Activated CD8-positive, alpha-beta memory T cell treated with anti-CD3 and anti-CD28 coated beads for 36 hours (primary cell): Measurements from ENCODE around the gene POFUT2. TPM values are rescaled to one million over a fixed set of nuclear protein-coding genes. Genes with fewer than 3 reads are reported as not detected.

ENCODE experiments used
- CTCF ChIA-PET: fragments of 350-600 bp; sonication (Branson Sonifier 250); formaldehyde crosslinking; loops from one replicate; lab custom pipeline; 2021; ENCODE audit warnings: antibody characterized with exemption; lab: Charles Lee
- POLR2A ChIA-PET: fragments of 350-600 bp; sonication (Branson Sonifier 250); formaldehyde crosslinking; loops from one replicate; lab custom pipeline; 2021; ENCODE audit warnings: antibody characterized with exemption; lab: Charles Lee
- total RNA-seq, 2 experiments: library from RNA; stranded (reverse); gene quantifications; one replicate each; pipeline ENCODE4 v1.2.3, GENCODE V29; 2021

Gene POFUT2
- total RNA-seq, 2 experiments from 2014 or later: 13.2 to 13.4 TPM

- ChIA-PET CTCF (interaction anchor here (2.5 kb wide), 1 partner anchor 149 kb away, joined by 20 read pairs; no protein-coding TSS in a partner anchor), POLR2A (no interaction called here)
Observed at GRCh38 chr21:45290948-45291612, 3.4 kb upstream of the POFUT2 start.

- ChIA-PET POLR2A (no interaction called here), CTCF (interaction anchor here (0.6 to 1.2 kb wide), 4 partner anchors 19 to 453 kb away, joined by 3 to 5 read pairs (median 4); no protein-coding TSS in a partner anchor)
Observed at GRCh38 chr21:45289655-45290515, 2.2 kb upstream of the POFUT2 start.

DNA sequence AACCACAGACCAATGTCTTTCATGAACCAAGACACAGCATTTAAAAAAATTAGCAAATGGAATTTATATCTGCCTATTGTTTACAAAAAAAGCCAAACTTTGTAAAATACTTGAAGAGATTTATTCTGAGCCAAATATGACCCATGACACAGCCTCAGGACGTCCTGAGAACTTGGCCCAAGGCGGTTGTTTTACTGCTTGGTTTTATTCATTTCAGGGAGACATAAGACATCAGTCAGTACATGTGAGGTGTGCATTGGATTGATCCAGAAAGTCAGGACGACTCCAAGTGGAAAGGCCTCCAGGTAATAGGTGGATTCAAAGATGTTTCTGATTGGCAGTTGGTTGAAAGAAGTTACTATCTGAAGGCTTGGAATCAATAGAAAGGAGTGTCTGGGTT, 1.4 kb upstream of the POFUT2 start:
- POLR2A ChIA-PET: interaction anchor here (0.7 kb wide), 1 partner anchor 356 kb away, joined by 3 read pairs; no protein-coding TSS in a partner anchor
- CTCF ChIA-PET: interaction anchor here (1.2 to 1.9 kb wide), 3 partner anchors 20 to 151 kb away, joined by 3 to 6 read pairs (median 4); no protein-coding TSS in a partner anchor

GRCh38 chr21:45288441-45288841, 746 bp upstream of the POFUT2 start:
- CTCF ChIA-PET: interaction anchor here (1.0 to 1.9 kb wide), 3 partner anchors 136 to 151 kb away, joined by 3 to 6 read pairs (median 5); no protein-coding TSS in a partner anchor
- POLR2A ChIA-PET: interaction anchor here (0.6 to 1.0 kb wide), 3 partner anchors 70 to 357 kb away, joined by 3 to 4 read pairs (median 3); no protein-coding TSS in a partner anchor

DNA sequence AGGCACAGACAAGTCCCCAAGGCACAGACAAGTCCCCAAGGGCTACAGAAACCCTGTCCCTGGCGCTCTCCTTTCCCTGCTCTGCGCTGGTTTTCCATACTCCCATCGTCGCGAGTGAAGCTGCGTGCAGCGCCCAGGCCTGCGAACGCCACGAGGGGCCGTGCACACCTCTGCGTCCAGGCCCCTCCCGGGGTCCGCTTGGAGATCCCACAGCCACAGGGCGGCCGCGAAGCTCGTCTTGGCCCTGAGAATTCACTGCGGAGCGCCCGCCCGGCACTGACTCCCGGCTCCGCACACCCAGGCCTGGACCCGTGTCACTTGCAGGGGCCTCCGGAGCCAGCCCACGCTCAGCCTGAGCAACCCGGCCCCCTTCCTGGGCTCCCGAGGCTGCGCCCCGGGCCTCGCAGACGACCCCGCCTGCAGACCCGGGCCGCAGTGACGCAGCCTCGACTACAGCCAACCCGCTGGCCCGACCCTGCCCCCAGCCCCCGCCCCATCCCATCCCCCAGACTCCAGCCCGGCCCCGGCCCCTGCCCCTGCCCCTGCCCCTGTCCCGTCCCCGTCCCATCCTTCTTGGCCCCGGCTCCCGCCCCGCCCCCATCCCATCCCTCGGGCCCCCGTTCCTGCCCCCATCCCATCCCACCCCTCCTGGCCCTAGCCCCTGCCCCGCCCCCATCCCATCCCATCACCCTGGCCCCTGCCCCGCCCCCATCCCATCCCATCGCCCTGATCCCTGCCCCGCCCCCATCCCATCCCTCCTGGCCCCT, 841 bp downstream of the POFUT2 start:
- ChIA-PET CTCF (interaction anchor here (1.9 kb wide), 1 partner anchor 146 kb away, joined by 6 read pairs; no protein-coding TSS in a partner anchor), POLR2A (interaction anchor here (0.6 kb wide), 1 partner anchor 62 kb away, joined by 3 read pairs; no protein-coding TSS in a partner anchor)

DNA sequence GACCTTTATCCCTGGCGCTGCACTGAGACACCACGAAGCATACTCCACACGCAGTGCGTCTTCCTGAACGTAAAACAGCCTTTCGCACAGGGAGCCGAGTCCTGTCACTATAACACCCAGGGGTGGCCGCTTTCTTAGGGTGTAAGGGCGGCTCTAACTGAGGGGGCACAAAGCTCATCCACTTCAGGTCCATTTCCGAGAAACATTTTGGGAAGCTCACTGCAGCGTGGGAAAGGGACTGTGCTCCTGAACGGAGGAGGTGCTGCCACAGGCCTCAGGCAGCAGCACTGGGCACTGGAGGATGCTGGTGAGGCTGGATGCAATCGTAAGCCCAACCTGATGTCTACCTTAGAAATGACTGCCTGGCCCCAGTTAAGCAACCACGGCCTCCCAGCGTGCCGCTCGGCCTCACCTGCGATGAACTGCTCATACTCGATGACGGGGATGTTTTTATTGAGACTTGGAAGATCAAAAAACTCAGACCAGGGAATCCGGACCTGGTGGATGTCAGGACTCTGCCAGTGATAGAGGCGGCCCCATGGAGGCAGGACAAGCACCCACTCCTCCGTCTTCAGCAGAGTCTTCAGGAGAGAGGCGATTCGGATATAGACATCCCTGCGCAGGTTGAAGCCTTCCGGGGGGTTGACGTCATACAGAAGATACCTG, 2.3 kb downstream of the POFUT2 start:
- ChIA-PET CTCF (no interaction called here), POLR2A (no interaction called here)

DNA sequence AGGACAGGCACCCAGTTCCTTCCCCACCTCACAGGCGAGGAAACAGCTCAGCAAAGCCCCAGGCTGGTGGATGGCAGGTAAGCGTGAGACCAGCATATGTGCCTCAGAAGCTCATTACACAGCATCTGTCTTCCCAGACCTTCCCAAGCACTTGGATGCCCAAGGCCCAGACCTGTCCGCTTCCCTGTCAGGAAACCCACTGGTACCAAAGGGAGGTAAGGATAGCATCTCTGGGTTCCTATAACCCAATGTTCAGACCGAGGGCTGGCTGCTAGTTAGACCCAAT, 3.3 kb downstream of the POFUT2 start:
- ChIA-PET CTCF (no interaction called here), POLR2A (interaction anchor here (0.7 kb wide), 1 partner anchor 56 kb away, joined by 3 read pairs; no protein-coding TSS in a partner anchor)

GRCh38 chr21:45283611-45284455, 3.9 kb downstream of the POFUT2 start:
- ChIA-PET POLR2A (interaction anchor here (0.7 kb wide), 1 partner anchor 56 kb away, joined by 3 read pairs; no protein-coding TSS in a partner anchor), CTCF (interaction anchor here (1.1 to 1.5 kb wide), 2 partner anchors 9 to 12 kb away, joined by 4 read pairs; no protein-coding TSS in a partner anchor)

DNA sequence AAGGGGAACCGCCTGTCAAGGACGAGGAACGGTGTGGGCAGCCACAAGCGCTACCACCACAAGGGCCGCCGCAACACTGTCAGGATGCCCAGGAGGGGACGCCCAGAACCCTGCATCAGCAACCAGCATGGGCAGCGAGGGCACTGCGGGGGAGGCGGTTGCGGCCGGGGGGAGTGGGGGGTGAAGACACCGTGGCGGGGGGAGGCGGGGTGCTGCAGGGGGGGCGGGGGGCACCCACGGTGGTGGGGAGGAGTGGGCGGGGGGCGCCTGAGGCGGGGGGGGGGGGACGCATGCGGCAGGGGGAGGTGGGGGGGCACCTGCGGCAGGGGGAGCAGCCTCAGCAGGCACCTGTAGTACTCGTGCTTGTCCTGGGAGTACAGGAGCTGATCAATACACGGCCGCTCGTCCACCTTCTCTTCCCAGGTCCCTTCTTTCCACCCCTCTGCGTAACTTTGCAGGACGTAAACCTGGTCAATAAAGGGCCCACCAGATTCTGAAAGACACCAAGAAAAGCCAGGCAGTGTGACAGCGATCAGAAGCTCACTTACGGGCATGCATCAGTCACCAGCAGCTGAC, 4.6 kb downstream of the POFUT2 start:
- CTCF ChIA-PET: interaction anchor here (1.1 to 1.5 kb wide), 2 partner anchors 10 to 12 kb away, joined by 4 read pairs; no protein-coding TSS in a partner anchor
- POLR2A ChIA-PET: no interaction called here

GRCh38 chr21:45282283-45283034, 5.2 kb downstream of the POFUT2 start:
- CTCF ChIA-PET: interaction anchor here (1.5 kb wide), 1 partner anchor 11 kb away, joined by 4 read pairs; no protein-coding TSS in a partner anchor
- POLR2A ChIA-PET: no interaction called here

GRCh38 chr21:45281411-45282282, 6.0 kb downstream of the POFUT2 start:
- CTCF ChIA-PET: no interaction called here
- POLR2A ChIA-PET: no interaction called here

DNA sequence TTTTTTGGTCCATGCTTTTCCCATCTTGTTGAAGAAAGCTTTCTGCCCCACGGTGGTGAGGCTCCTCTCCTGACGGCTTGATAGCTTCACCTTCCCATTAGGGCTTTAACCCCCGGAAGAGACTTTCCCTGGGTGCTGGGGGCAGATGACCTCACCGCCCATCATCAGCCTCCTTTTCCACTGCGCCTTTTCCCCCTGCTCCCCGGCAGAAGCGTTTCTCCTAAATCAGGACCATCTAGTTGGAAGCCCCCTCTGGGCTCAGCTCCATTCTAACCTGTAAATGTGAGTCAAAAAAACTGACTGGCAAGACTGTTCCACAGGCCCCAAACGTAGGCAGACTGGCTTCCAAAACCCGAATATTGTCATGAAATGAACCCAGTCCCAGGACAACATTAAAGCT, 6.7 kb downstream of the POFUT2 start:
- ChIA-PET POLR2A (no interaction called here), CTCF (no interaction called here)

- CTCF ChIA-PET: no interaction called here
Observed at GRCh38 chr21:45280178-45280821, 7.4 kb downstream of the POFUT2 start.

DNA sequence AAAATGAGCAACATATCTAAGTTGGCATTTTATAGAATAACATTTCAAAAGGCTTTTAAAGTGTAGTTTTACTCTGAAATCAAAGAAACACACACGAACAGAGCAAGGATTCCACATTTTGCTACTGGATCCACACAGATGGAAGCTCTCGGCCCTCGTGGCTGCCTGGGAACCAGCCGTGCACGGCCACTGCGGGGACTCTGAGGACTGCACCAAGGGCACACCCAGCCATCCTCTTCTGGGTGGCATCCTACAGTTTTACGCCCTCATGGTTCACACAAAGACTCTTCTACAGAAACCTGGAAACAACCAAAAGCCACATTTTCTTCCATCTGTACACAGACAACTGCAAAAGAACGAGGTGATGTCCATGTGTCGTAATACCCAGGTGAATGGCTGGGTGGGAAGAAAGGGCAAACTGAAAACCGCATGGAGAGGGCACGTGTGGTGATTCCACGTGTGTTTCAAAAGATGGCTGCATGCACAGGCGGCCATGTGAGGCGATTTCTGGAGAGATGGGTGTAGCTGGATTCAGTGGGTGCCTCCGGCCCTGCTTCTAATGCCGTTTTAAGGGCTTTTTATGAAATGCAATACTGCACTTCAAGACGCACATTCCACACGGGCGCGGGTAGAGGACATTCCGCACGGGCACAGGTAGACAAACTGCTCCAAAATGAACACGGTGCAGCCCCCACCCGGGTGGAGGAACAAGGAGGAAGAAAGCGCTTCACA, 8.1 kb downstream of the POFUT2 start:
- ChIA-PET CTCF (no interaction called here), POLR2A (no interaction called here)

More at GRCh38 chr21:45280178-45280821, 7.4 kb downstream of the POFUT2 start:
- POLR2A ChIA-PET: no interaction called here
